ENCODE results near the gene ZNF488. TPM values are rescaled to one million over a fixed set of nuclear protein-coding genes. Genes with fewer than 3 reads are reported as not detected.
A peak's percentile ranks its signal among the peaks of the same experiment; 100 is the strongest.

ZNF488 gene
- total RNA-seq, 2 donors from 2014 or later: not detected

- DNase-seq (no peak), ATAC-seq (peak in 1 of 2 donors; percentile 38)
Measured at GRCh38 chr10:47322300-47323061, 61.6 kb downstream of the ZNF488 start, which contains the start of gene GDF2. TSS of gene GDF2 (plus strand) at chr10:47322454. CDS start at chr10:47322669, 215 bp downstream.

DNA sequence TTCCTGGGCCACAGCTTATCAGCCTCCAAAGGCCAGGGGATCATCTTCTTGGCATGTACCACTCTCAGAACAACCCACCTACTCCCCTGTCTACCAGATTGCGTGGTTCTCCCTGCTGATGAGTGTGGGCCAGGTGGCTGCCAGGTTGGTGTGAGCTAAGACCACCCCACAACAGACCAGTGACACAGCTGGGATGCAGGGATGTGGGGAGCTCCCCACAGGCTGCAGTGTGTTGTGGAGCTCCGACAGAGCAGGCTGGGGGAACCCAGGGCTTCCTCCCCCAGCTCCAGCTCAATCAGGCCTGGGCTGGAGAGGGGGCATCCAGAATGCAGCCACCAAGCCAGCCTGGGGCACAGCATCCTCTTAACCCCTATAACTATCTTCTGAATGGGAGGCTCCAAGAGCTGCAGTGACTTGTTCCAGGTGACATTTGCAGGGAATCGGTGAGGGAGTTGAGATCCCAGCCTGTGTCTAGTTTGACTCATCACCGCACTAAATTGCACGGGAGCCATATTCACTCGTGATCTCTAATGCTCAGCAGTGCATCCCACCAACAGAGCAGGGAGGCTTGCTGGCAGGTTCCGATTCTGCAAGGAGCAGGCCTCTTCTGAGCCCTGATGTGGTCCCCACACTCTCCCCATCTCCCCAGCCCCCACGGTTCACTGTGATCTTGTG is 62.4 kb downstream of the ZNF488 start:
- DNase-seq: no peak
- no peak for ATAC-seq
- intact Hi-C loops (cut with DNase I): no loop called here

More at GRCh38 chr10:47322300-47323061, 61.6 kb downstream of the ZNF488 start, which contains the start of gene GDF2:
- intact Hi-C loops (cut with DNase I): no loop called here

DNA sequence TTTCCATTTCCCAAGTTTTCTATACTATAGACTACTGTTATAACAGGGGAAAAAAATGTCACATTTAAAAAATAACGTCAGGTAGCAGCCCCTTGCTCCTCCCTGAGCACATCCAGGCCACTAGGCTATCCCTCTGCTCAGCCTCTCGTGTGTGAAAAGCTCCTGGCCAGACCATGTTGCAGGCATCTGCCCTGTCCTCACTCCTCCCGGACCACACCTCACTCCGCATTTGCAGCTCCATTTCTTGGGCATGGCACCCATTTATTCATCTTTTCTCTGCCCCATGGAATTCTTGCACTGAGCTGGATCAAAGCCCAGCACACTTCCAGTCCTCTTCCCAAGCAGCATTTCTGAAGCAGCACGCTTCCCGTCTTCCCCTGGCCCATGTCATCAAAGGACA is 63.3 kb downstream of the ZNF488 start:
- intact Hi-C loops (cut with DNase I): no loop called here
- ATAC-seq (no peak), DNase-seq (no peak)

DNA sequence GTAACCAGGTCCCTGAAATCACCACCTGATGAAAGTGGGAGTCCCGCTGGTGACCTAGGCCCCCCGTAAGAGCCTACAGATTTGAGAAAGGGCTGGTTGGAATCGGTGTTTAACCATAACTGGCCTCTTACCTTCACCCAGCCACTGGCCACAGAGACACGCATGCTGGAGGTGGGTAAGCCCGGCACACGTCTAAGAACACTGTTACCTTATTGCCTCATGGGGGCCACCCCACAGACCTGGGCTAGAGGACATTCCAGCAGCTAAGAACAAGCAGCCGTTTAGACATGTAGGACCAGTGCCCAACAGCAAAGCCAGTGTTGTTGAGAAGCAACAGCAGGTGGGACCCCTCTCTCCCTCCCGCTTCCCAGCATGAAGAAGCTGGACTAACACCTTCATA is 64.3 kb downstream of the ZNF488 start:
- no peak for ATAC-seq
- no peak for DNase-seq
- intact Hi-C loops (cut with DNase I): no loop called here

GRCh38 chr10:47318706-47319105 is 65.4 kb downstream of the ZNF488 start:
- intact Hi-C loops (cut with DNase I): no loop called here
- DNase-seq (no peak), ATAC-seq (no peak)

- DNase-seq: no peak
- no peak for ATAC-seq
- intact Hi-C loops (cut with DNase I): no loop called here
Measured at GRCh38 chr10:47317251-47317650, 66.8 kb downstream of the ZNF488 start.

GRCh38 chr10:47316131-47316530 is 68.0 kb downstream of the ZNF488 start:
- ATAC-seq (no peak), DNase-seq (no peak)
- intact Hi-C loops (cut with DNase I): no loop called here

Other genes with a start within 250 kb of the ZNF488 start
- gene GDF10, start 84.1 kb downstream of the ZNF488 start, total RNA-seq: 1 to 10 TPM in 1 of 2 donors, under 1 TPM in 1; 0.89 to 1.4 TPM
- gene GDF2, start 61.8 kb downstream of the ZNF488 start, total RNA-seq: not detected
- gene RBP3, start 35.9 kb downstream of the ZNF488 start, total RNA-seq: not detected
- gene ANXA8, start 99.8 kb upstream of the ZNF488 start, total RNA-seq: 1 to 10 TPM; 4.1 to 7.0 TPM
- not detected for gene FAM25G, start 107.4 kb upstream of the ZNF488 start, total RNA-seq
- gene AGAP9, start 139.3 kb upstream of the ZNF488 start, total RNA-seq: 1 to 10 TPM; 2.6 to 2.7 TPM

Data from left cardiac atrium (tissue), 4 donors.